Erythroblast (primary cell): ENCODE data around the gene SGCD.

Experiments
- GATA1 ChIP-seq: IDR thresholded peaks from 2 replicates; pipeline ENCODE4 v1.6.1; 2011; ENCODE audit warnings: low read depth, mild to moderate bottlenecking, control low read depth, low read length, moderate library complexity
- POLR2A ChIP-seq: IDR thresholded peaks from 2 replicates; pipeline ENCODE4 v1.6.1; 2011; ENCODE audit warnings: mild to moderate bottlenecking, low read length

DNA sequence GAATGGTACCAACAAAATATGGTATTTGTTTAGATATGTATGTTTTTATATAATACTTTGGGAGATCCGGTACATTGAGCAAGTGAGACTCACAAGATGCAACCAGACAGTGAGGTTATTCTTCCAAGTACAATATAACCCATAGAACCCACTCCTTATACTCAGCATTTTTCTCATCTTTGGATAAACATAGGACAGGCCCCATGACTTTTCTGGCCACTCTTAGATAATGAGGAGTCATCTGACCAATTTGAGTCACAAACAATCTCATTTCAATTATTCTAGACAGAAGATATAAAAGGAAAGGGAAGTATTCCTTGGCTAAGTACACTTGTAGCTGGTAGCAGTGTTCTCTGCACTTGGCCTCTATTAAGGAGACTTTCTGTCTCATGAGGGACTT, 150.2 kb downstream of the SGCD start:
- TF ChIP-seq POLR2A: no peak
- TF ChIP-seq GATA1: no peak
